GM12892 (cell line): ENCODE data around the gene IQCK.

Source experiments
- POLR2A ChIP-seq: IDR thresholded peaks from 2 replicates; pipeline ENCODE4 v1.6.1; 2011; ENCODE audit warnings: low read depth, low read length, control low read depth
- POLR2AphosphoS5 ChIP-seq: IDR thresholded peaks from 2 replicates; pipeline ENCODE4 v1.6.1; 2011; ENCODE audit warnings: low read depth, low read length, control low read depth
- TAF1 ChIP-seq: IDR thresholded peaks from 2 replicates; pipeline ENCODE4 v1.6.1; 2011; ENCODE audit warnings: low read depth, mild to moderate bottlenecking, control low read depth, low read length, borderline replicate concordance

- TF ChIP-seq POLR2A (no peak), POLR2AphosphoS5 (no peak), TAF1 (no peak)
These were observed 28.7 kb upstream of the IQCK start for GRCh38 chr16:19689342-19689741.
